OCI-LY3 (cell line): Measurements from ENCODE around the gene AZU1.

Experiments
- H2AFZ ChIP-seq: fragments of 200-600, 300-600 bp; shearing (Covaris generic); 2 replicates; pipeline ENCODE4 v1.6.0; 2014; ENCODE audit warnings: antibody characterized with exemption, low read depth, low read length
- H3K27ac ChIP-seq: fragments of 200-600, 300-600 bp; sonication (generic); 2 replicates; pipeline ENCODE4 v1.5.1; 2014; ENCODE audit warnings: mild to moderate bottlenecking, low read length, moderate library complexity, mixed read lengths
- H3K27me3 ChIP-seq: fragments of 200-600, 300-600 bp; sonication (generic); 2 replicates; pipeline ENCODE4 v1.6.1; 2014; ENCODE audit warnings: low read depth, low read length, mixed read lengths
- H3K36me3 ChIP-seq: fragments of 200-600, 300-600 bp; sonication (generic); replicated peaks from 2 replicates; pipeline ENCODE3; 2014; ENCODE audit warnings: low read depth, low read length, mixed read lengths
- H3K4me1 ChIP-seq: fragments of 300-600, 200-600 bp; sonication (generic); 2 replicates; pipeline ENCODE4 v1.6.1; 2014; ENCODE audit warnings: low read length, mixed read lengths
- H3K4me2 ChIP-seq: fragments of 200-600, 300-600 bp; sonication (generic); 2 replicates; pipeline ENCODE4 v1.6.1; 2014; ENCODE audit warnings: low read length, mixed read lengths
- H3K4me3 ChIP-seq: fragments of 300-600, 200-600 bp; sonication (generic); 2 replicates; pipeline ENCODE4 v1.5.1; 2014; ENCODE audit warnings: antibody characterized with exemption, mild to moderate bottlenecking, low read length, moderate library complexity
- H3K79me2 ChIP-seq: fragments of 300-600, 200-600 bp; shearing (Covaris generic); 2 replicates; pipeline ENCODE4 v1.6.1; 2014; ENCODE audit warnings: mild to moderate bottlenecking, low read length, mixed read lengths
- H3K9ac ChIP-seq: fragments of 300-600, 200-600 bp; shearing (Covaris generic); 2 replicates; pipeline ENCODE4 v1.6.0; 2014; ENCODE audit warnings: mild to moderate bottlenecking, low read length, moderate library complexity
- H3K9me3 ChIP-seq: fragments of 200-600, 300-600 bp; shearing (Covaris generic); 2 replicates; pipeline ENCODE4 v1.6.1; 2014; ENCODE audit warnings: low read length, mixed read lengths; ENCODE audit not compliant: insufficient read depth
- H4K20me1 ChIP-seq: fragments of 200-600, 300-600 bp; sonication (generic); 2 replicates; pipeline ENCODE4 v1.6.1; 2016; ENCODE audit warnings: low read length, mixed read lengths; ENCODE audit not compliant: insufficient read depth
- CTCF ChIP-seq: fragments of 200-600, 300-600 bp; sonication (generic); IDR thresholded peaks from 2 replicates; pipeline ENCODE4 v1.5.1; 2014; ENCODE audit warnings: antibody characterized with exemption, low read length, low read depth
- EZH2phosphoT487 ChIP-seq: fragments of 200-600 bp; shearing (Covaris generic); IDR thresholded peaks from 2 replicates; pipeline ENCODE4 v1.6.1; 2018; ENCODE audit warnings: antibody characterized with exemption, mixed run types, low read depth

Gene AZU1

GRCh38 chr19:801030-801860 lies 26.4 kb upstream of the AZU1 start:
- Histone ChIP-seq H3K27me3 (no peaks in the 10 kb centered on the region), H3K4me2 (no peak overlapping the region), H3K27ac (no peak overlapping the region), H4K20me1 (peaks cover 84% of the 10 kb centered on the region), H3K36me3 (peaks cover 79% of the 10 kb centered on the region), H3K9me3 (no peaks in the 10 kb centered on the region), H3K9ac (no peak overlapping the region), H3K4me1 (peaks cover 12% of the 10 kb centered on the region), H2AFZ (no peak overlapping the region), H3K79me2 (peaks cover 90% of the 10 kb centered on the region), H3K4me3 (no peak overlapping the region)
- TF ChIP-seq CTCF (no peak), EZH2phosphoT487 (no peak)

- Histone ChIP-seq H3K27me3 (no peaks in the 10 kb centered on the region), H3K27ac (no peak overlapping the region), H2AFZ (no peak overlapping the region), H3K79me2 (peaks cover 98% of the 10 kb centered on the region), H3K4me2 (no peak overlapping the region), H3K4me1 (peaks cover 12% of the 10 kb centered on the region), H3K36me3 (peaks cover 86% of the 10 kb centered on the region), H3K9ac (no peak overlapping the region), H3K9me3 (no peaks in the 10 kb centered on the region), H3K4me3 (no peak overlapping the region), H4K20me1 (peaks cover 91% of the 10 kb centered on the region)
- TF ChIP-seq EZH2phosphoT487 = no peak
- TF ChIP-seq CTCF = no peak
Measured at GRCh38 chr19:801861-802497, 25.7 kb upstream of the AZU1 start.

- Histone ChIP-seq H4K20me1 (peaks cover 97% of the 10 kb centered on the region), H2AFZ (no peak overlapping the region)
Measured at GRCh38 chr19:802498-803098, 25.0 kb upstream of the AZU1 start.

More at GRCh38 chr19:802498-803098, 25.0 kb upstream of the AZU1 start:
- peaks cover 100% of the 10 kb centered on the region for H3K79me2 ChIP-seq
- no peak overlapping the region for H3K9ac ChIP-seq
- no peak overlapping the region for H3K27ac ChIP-seq
- no peak overlapping the region for H3K4me2 ChIP-seq
- peaks cover 12% of the 10 kb centered on the region for H3K4me1 ChIP-seq
- no peaks in the 10 kb centered on the region for H3K27me3 ChIP-seq
- H3K9me3 ChIP-seq = no peaks in the 10 kb centered on the region
- no peak overlapping the region for H3K4me3 ChIP-seq
- no peak for TF ChIP-seq EZH2phosphoT487
- TF ChIP-seq CTCF = no peak
- H3K36me3 ChIP-seq = peaks cover 92% of the 10 kb centered on the region
